ENCODE data around the gene CD209.

CD209 gene

GRCh38 chr19:7739801-7740681, 7.3 kb downstream of the CD209 start:
- no peaks in the 10 kb centered on the region for H3K79me2 ChIP-seq
- no peaks in the 10 kb centered on the region for H3K27me3 ChIP-seq (ENCODE audit: control insufficient read depth, insufficient read depth, low read length)
- no peak overlapping the region for H3K27ac ChIP-seq
- H3K4me2 ChIP-seq (ENCODE audit: low read length) = no peak overlapping the region
- H3K36me3 ChIP-seq (ENCODE audit: control insufficient read depth, insufficient read depth, low read length) = no peaks in the 10 kb centered on the region
- H2AFZ ChIP-seq = no peak overlapping the region
- H3K4me1 ChIP-seq = no peaks in the 10 kb centered on the region
- H3K4me3 ChIP-seq (ENCODE audit: low read depth, low read length) = no peak overlapping the region
- H3K9ac ChIP-seq = no peak overlapping the region
- H3K9me3 ChIP-seq (ENCODE audit: control insufficient read depth, low read length) = no peaks in the 10 kb centered on the region
- TF ChIP-seq CTCF (IDR thresholded peaks at IDR 0.05) = no peak

DNA sequence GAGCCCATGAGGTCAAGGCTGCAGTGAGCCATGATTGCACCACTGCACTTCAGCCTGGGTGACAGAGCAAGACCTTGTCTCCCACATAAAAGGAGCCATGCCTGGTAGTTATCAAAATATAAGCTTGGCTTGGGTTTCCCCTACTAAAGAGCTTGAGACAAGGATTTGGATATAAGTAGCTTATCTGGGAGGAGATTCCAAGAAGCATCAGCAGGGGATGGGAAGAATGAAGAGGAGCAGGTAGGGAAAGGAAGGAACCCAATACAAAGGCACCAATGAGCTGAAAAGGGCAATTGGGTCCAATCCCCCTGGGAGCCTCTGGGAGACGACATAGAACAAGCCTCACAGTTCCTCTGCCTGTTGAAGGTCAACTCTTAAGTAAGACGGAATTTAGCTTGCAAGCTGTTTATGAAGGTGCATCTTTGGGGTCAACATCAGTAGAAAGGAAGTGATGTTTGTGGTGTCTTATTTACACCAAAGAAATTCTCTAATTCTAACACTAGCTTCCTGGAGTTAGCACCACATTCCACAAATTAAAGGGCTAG, 8.1 kb downstream of the CD209 start:
- H3K9me3 ChIP-seq (ENCODE audit: control insufficient read depth, low read length) = no peaks in the 10 kb centered on the region
- TF ChIP-seq CTCF (IDR thresholded peaks at IDR 0.05) = no peak
- no peak overlapping the region for H3K9ac ChIP-seq
- H3K36me3 ChIP-seq (ENCODE audit: control insufficient read depth, insufficient read depth, low read length) = no peaks in the 10 kb centered on the region
- H3K79me2 ChIP-seq = no peaks in the 10 kb centered on the region
- no peaks in the 10 kb centered on the region for H3K4me1 ChIP-seq
- H3K27ac ChIP-seq = no peak overlapping the region
- no peak overlapping the region for H3K4me2 ChIP-seq (ENCODE audit: low read length)
- no peak overlapping the region for H3K4me3 ChIP-seq (ENCODE audit: low read depth, low read length)
- H2AFZ ChIP-seq = no peak overlapping the region
- H3K27me3 ChIP-seq (ENCODE audit: control insufficient read depth, insufficient read depth, low read length) = no peaks in the 10 kb centered on the region

DNA sequence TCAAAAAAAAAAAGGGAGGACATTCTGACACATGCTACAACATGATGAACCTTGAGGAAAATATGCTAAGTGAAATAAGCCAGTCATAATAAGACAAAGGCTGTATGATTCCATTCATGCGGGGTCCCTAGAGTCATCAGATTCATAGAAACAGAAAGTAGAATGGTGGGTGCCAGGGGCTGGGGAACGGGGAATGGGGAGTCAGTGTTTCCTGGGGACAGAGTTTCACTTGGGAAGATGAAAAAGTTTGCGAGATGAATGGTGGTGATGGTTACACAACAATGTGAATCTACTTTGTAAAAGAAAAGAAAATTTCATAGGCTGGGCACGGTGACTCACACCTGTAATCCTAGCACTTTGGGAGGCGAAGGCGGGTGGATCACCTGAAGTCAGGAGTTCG, 9.3 kb downstream of the CD209 start:
- Histone ChIP-seq H3K4me2 (ENCODE audit: low read length) (no peak overlapping the region), H3K36me3 (ENCODE audit: control insufficient read depth, insufficient read depth, low read length) (no peaks in the 10 kb centered on the region), H3K9me3 (ENCODE audit: control insufficient read depth, low read length) (no peaks in the 10 kb centered on the region), H3K27ac (no peak overlapping the region), H3K27me3 (ENCODE audit: control insufficient read depth, insufficient read depth, low read length) (no peaks in the 10 kb centered on the region), H2AFZ (no peak overlapping the region), H3K4me3 (ENCODE audit: low read depth, low read length) (no peak overlapping the region), H3K9ac (no peak overlapping the region), H3K79me2 (no peaks in the 10 kb centered on the region), H3K4me1 (no peaks in the 10 kb centered on the region)
- no peak for TF ChIP-seq CTCF (IDR thresholded peaks at IDR 0.05)

- H3K9me3 ChIP-seq (ENCODE audit: control insufficient read depth, low read length) = no peaks in the 10 kb centered on the region
- no peaks in the 10 kb centered on the region for H3K4me1 ChIP-seq
- no peaks in the 10 kb centered on the region for H3K36me3 ChIP-seq (ENCODE audit: control insufficient read depth, insufficient read depth, low read length)
- no peak overlapping the region for H3K4me2 ChIP-seq (ENCODE audit: low read length)
- H3K79me2 ChIP-seq = no peaks in the 10 kb centered on the region
- H2AFZ ChIP-seq = no peak overlapping the region
- no peak overlapping the region for H3K4me3 ChIP-seq (ENCODE audit: low read depth, low read length)
- H3K27ac ChIP-seq = no peak overlapping the region
- no peak overlapping the region for H3K9ac ChIP-seq
- no peak for TF ChIP-seq CTCF (IDR thresholded peaks at IDR 0.05)
- no peaks in the 10 kb centered on the region for H3K27me3 ChIP-seq (ENCODE audit: control insufficient read depth, insufficient read depth, low read length)
These were observed 10.1 kb downstream of the CD209 start for GRCh38 chr19:7737215-7737614.
